ENCODE measurements around the gene SMARCAL1.

GRCh38 chr2:216480221-216480620 is 67.9 kb downstream of the SMARCAL1 start:
- TF ChIP-seq CTCF (IDR thresholded peaks at IDR 0.05) (no peak), POLR2A (IDR thresholded peaks at IDR 0.05) (no peak)
